Activated naive CD8-positive, alpha-beta T cell treated with anti-CD3 and anti-CD28 coated beads for 36 hours (primary cell): ENCODE results near the gene ZNF407. TPM values are rescaled to one million over a fixed set of nuclear protein-coding genes. Genes with fewer than 3 reads are reported as not detected.

Experiments used
- DNase-seq: peaks from one replicate; pipeline ENCODE4 v3.0.0; 2021
- H3K27ac Mint-ChIP-seq: one replicate; pipeline ENCODE4 v1.8.0; 2022; ENCODE audit warnings: mild to moderate bottlenecking, moderate library complexity, mixed read lengths
- H3K27me3 Mint-ChIP-seq: one replicate; pipeline ENCODE4 v1.8.0; 2022; ENCODE audit warnings: mild to moderate bottlenecking, mixed read lengths
- H3K36me3 Mint-ChIP-seq: one replicate; pipeline ENCODE4 v1.8.0; 2021; ENCODE audit warnings: mild to moderate bottlenecking, mixed read lengths
- H3K4me1 Mint-ChIP-seq: one replicate; pipeline ENCODE4 v1.8.0; 2021; ENCODE audit warnings: mixed read lengths
- H3K4me3 Mint-ChIP-seq: one replicate; pipeline ENCODE4 v1.8.0; 2022; ENCODE audit warnings: mild to moderate bottlenecking, moderate library complexity, mixed read lengths
- H3K9me3 Mint-ChIP-seq: one replicate; pipeline ENCODE4 v1.8.0; 2022; ENCODE audit warnings: mixed read lengths
- total RNA-seq, 2 experiments: library from RNA; stranded (reverse); gene quantifications; one replicate each; pipeline ENCODE4 v1.2.3, GENCODE V29; 2021

The ZNF407 gene
- total RNA-seq, 2 experiments from 2014 or later, result 9.6 to 10.3 TPM

DNA sequence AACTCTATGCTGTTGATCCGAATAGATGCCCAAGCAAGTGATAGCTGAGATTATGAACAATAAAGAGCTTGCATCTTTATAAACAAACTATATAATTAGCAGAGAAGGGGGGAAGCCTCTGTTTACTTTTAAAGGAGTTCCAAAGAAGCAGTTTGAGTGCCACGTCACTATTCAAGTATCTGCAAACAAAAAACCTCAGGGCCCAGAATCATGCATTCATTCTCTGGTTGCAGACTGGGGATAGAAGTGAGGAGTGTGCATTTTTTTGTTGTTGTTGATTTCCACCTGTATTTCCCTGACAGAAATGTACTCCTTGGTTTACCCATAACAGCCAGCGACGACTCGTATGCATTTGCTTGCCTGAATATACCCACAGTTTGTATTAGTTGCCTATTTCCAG is 347.0 kb downstream of the ZNF407 start:
- Mint-ChIP-seq H3K36me3 (no peaks in the 10 kb centered on the region), H3K4me3 (no peak overlapping the region), H3K27ac (no peak overlapping the region), H3K4me1 (peaks cover 14% of the 10 kb centered on the region), H3K27me3 (no peaks in the 10 kb centered on the region), H3K9me3 (no peaks in the 10 kb centered on the region)
- DNase-seq, result no peak

DNA sequence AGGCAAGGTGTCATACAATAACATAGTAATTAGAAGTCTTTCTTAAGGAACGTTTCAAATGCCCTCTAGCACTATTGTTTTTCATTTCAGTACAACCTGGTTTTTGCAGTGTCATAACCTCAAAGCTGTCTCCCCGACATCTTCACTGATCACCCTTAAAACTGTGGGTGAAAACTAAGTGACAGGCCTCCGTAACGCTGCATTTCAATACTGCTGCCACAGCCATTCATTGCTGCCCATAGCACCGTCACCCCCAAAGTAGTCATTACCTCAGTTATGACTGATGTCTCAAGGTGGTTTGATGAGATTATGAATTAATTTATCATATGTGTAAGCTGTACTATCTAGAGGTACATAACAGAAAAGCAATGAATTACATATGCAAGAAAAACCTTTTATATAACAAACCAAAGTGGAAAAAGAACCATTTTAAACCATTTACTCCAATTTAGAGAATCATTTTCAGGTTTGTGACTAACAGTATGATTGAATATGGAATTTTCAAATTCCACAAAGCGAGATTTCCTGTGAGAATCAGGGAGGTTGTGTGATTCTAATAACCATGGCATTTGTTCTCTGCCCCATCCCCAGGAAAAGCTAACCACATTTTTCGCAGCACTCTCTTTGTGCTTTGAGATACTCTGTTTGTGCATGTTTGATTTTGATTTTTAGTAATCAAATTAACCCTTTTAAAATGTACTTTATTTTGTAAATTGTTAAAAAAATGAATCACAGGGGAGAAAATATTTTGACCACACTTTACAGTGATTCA is 348.3 kb downstream of the ZNF407 start:
- Mint-ChIP-seq H3K9me3 (no peaks in the 10 kb centered on the region), H3K4me1 (peaks cover 19% of the 10 kb centered on the region), H3K27me3 (no peaks in the 10 kb centered on the region), H3K36me3 (no peaks in the 10 kb centered on the region), H3K27ac (no peak overlapping the region), H3K4me3 (no peak overlapping the region)
- DNase-seq, result no peak

DNA sequence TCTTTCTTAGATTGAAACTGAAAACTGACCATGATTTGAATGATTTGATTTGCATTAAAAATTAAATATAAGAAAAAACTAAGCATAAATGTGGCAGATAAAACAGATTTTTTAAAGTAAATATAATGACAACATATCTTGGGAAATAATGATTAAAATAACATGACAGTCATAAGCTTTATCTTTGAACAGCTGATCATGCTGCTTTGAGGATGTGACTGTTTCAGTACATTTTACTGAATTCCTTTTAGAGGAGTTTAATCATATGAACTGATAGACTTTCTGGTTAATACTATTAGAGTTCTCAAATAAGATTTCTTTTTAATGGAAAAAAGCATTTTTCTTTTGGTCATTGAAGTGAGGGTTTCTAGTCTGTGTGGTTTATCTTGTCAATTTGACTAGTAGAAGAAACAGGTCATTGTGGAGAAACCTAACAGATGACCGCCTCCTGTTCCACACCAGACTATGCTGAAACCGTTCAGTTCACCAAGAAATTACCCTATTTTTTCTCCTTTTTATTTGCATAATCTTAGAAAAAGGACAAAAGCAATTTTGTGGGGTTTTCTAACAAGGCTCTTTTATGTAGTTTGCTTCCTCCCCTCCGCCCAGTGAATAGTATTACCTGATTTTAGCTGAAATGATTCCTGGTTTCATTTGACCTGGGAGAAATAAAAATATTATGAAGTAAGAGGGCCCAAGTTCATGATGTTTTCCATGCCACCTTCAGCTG is 349.1 kb downstream of the ZNF407 start:
- Mint-ChIP-seq H3K4me1 (peaks cover 23% of the 10 kb centered on the region), H3K27me3 (no peaks in the 10 kb centered on the region)

DNA sequence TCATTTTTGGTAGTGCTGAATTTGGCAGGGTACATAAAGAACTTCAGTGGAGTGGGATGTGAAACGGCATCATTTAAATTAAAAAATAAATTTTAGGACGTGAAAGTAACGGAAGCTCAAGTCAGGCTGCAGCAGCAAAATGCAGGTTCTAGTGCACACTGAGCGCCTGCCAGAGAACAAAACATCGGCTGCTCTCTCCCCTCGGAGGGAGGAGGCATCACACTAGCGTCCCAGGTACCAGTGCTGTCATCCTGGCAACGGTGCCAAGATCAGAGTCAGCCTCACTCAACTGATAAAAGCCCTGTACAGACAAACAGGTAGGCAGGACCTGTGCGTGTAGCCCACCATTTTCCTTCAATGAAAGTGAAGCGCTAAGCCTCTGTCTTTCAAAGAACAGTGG is 349.7 kb downstream of the ZNF407 start:
- no peak overlapping the region for H3K4me3 Mint-ChIP-seq

More for the DNA sequence above, 349.1 kb downstream of the ZNF407 start:
- no peak for DNase-seq
- no peak overlapping the region for H3K4me3 Mint-ChIP-seq
- no peaks in the 10 kb centered on the region for H3K9me3 Mint-ChIP-seq
- no peak overlapping the region for H3K27ac Mint-ChIP-seq
- no peaks in the 10 kb centered on the region for H3K36me3 Mint-ChIP-seq

DNA sequence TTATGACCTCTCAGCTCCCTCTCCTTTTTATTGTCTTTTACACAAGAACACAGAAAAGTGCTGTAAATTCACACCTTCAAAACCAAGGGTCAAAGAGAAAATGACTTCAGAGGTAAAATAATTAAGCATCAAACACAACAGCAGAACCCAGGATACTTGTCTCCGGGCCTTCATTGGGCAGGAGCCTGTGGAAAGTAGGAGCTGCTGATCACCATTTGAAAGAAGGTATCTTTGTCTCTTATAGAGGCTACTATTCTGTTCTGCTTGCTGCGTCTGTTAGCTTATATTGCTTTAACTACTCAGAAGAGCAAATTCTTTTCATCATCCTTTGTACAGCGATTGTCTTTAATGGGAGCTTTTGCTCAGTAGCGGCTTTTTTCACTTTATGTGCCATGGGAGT is 350.2 kb downstream of the ZNF407 start:
- peaks cover 16% of the 10 kb centered on the region for H3K4me1 Mint-ChIP-seq
- no peak for DNase-seq
- no peaks in the 10 kb centered on the region for H3K9me3 Mint-ChIP-seq
- H3K4me3 Mint-ChIP-seq, result no peak overlapping the region
- no peaks in the 10 kb centered on the region for H3K27me3 Mint-ChIP-seq
- no peak overlapping the region for H3K27ac Mint-ChIP-seq
- peaks cover 2% of the 10 kb centered on the region for H3K36me3 Mint-ChIP-seq

More for the DNA sequence above, 349.7 kb downstream of the ZNF407 start:
- Mint-ChIP-seq H3K4me1 (peaks cover 17% of the 10 kb centered on the region), H3K9me3 (no peaks in the 10 kb centered on the region), H3K36me3 (no peaks in the 10 kb centered on the region), H3K27ac (no peak overlapping the region), H3K27me3 (no peaks in the 10 kb centered on the region)
- no peak for DNase-seq

DNA sequence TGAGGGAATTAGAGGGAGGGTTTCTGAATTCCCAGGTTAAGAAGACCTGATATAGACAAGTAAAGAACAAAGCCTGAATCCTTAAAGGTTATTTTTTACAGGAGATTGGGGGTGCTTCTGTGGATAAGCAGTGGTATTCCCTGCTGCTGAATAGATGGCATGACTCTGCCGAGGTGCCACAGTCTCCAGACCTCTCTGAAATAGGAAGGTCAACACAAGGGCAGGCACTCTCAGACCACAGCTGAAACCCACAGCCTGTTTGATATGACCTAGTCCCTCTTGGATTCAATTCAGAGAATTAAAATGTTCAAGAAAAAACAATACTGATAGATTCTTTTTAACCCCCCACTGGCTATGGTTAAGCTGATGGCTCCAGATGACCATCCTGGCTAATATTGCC is 351.9 kb downstream of the ZNF407 start:
- H3K27ac Mint-ChIP-seq, result no peak overlapping the region
- H3K4me1 Mint-ChIP-seq, result peaks cover 13% of the 10 kb centered on the region
- no peak for DNase-seq
- no peak overlapping the region for H3K4me3 Mint-ChIP-seq
- no peaks in the 10 kb centered on the region for H3K27me3 Mint-ChIP-seq
- H3K9me3 Mint-ChIP-seq, result no peaks in the 10 kb centered on the region
- H3K36me3 Mint-ChIP-seq, result peaks cover 2% of the 10 kb centered on the region

DNA sequence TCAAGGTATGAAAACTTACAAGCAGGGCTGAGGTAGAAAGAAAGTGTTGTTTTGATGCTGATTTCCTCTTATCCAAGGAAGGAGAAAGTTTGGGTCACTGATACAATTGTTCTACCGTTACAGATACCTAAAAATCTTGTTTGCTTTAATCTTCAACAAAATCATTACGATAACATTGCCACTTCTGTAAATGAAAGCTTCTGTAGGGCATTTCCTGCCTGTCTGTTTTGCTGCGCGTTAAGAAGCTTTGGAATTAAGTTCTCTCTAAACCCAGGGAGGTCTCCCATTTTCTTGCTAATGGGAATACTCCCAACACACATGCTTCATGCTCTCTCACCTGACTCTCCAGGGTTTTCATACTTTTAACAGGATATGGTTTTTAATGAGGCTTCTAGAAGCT is 352.8 kb downstream of the ZNF407 start:
- H3K36me3 Mint-ChIP-seq, result peaks cover 2% of the 10 kb centered on the region
- no peak overlapping the region for H3K27ac Mint-ChIP-seq

DNA sequence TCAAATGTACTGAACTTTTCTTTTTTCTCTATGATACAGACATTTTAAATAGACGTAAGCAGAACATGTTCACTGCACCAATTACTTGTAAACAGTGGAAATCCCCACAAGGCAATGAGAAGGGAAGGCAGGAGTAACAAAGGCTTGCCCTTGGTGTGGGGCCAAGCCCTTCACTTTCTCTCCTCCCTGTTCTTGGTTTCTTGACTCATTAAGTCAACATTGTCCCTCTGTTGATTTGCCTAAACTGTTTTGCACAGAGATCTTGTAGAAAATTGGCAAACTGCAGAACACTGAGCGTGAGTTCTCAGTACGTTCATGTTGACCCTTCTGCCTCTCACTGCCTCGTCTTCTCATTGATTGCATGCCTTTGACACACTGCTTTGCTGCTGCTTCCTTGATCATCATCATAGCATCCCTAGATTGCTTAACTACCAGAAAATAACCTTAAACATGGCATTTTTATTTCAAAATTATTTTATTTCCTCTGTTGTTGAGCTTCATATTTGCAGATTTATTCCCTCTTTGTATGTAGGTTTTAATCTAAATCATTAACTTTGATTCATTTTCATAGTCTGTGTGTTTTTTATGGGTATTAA is 353.6 kb downstream of the ZNF407 start:
- H3K27ac Mint-ChIP-seq, result no peak overlapping the region
- DNase-seq, result no peak
- peaks cover 2% of the 10 kb centered on the region for H3K36me3 Mint-ChIP-seq
- no peaks in the 10 kb centered on the region for H3K9me3 Mint-ChIP-seq
- H3K4me1 Mint-ChIP-seq, result peaks cover 13% of the 10 kb centered on the region
- H3K27me3 Mint-ChIP-seq, result no peaks in the 10 kb centered on the region
- H3K4me3 Mint-ChIP-seq, result no peak overlapping the region

More for the DNA sequence above, 352.8 kb downstream of the ZNF407 start:
- H3K4me1 Mint-ChIP-seq, result peaks cover 13% of the 10 kb centered on the region
- H3K27me3 Mint-ChIP-seq, result no peaks in the 10 kb centered on the region
- H3K9me3 Mint-ChIP-seq, result no peaks in the 10 kb centered on the region
- H3K4me3 Mint-ChIP-seq, result no peak overlapping the region
- DNase-seq, result no peak

DNA sequence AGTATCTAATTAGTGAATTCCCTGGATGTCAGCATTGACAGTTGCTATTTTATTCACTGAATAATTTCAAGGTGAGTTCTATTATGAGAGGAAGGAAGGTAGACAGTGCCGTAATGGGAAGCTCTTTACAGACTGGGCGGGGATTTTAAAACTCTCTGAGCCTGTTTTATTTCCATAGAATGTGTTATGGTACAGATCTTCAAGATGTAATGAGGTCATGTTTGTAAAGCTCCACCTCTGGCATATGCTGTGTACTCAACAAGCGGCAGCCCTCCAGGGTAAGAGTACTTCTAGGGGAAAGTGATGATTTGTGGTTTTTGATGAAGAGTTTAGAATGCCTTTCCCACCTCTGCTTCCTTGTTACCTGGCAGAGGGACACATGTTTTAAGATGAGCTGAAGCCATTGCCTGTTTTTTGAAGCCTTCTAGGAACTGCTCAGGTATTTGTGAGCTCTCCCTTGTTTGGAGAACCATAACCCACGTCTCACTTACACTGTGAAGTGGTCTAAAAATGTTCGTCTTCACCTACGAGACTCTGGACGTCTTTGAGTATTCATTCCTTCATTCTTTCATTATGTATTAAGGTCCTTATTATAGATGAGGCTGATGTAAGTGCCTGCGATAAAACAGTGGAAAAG is 360.0 kb downstream of the ZNF407 start:
- no peaks in the 10 kb centered on the region for H3K9me3 Mint-ChIP-seq
- peaks cover 7% of the 10 kb centered on the region for H3K36me3 Mint-ChIP-seq
- no peak overlapping the region for H3K27ac Mint-ChIP-seq
- DNase-seq, result no peak
- no peaks in the 10 kb centered on the region for H3K4me1 Mint-ChIP-seq
- H3K4me3 Mint-ChIP-seq, result no peak overlapping the region
- no peaks in the 10 kb centered on the region for H3K27me3 Mint-ChIP-seq

DNA sequence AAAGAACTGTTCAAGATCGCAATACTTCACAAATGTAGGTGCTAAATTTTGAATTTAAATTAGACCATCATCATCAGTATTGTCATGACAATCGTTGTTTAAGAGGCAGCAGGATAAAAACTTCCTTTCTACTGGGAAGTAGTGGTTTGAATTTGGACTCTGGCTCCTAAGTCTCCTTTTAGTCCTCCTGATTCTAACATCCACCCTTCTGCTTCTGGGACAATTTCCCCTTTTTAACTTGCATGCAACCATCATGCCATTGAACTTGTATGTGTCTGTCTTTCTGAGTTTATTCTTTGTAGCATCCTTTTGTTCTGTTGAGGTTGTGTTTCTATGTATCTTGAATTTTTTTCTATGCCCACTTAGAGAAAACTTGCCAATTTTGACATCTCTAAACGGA is 361.5 kb downstream of the ZNF407 start:
- no peaks in the 10 kb centered on the region for H3K27me3 Mint-ChIP-seq
- no peak overlapping the region for H3K4me3 Mint-ChIP-seq
- no peaks in the 10 kb centered on the region for H3K9me3 Mint-ChIP-seq
- H3K27ac Mint-ChIP-seq, result no peak overlapping the region
- H3K4me1 Mint-ChIP-seq, result no peaks in the 10 kb centered on the region
- H3K36me3 Mint-ChIP-seq, result peaks cover 7% of the 10 kb centered on the region
- no peak for DNase-seq

DNA sequence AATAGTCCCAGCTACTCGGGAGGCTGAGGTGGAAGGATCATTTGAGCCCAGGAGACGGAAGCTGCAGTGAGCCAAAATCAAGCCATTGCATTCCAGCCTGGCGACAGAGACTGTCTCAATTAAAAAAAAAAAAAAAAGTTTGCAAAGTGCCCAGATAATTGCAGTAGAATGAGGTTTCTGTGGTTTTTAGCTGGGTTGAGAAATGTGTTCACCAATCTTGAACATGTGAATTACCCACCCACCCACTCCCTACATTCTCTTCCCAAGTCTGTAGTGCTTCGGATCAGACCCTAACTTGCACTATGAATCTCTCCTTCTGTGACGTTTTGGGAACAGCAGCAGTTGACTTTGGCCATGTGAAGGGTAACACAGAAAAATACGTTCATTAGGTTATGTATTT is 363.9 kb downstream of the ZNF407 start:
- no peaks in the 10 kb centered on the region for H3K4me1 Mint-ChIP-seq
- H3K36me3 Mint-ChIP-seq, result peaks cover 18% of the 10 kb centered on the region
- no peak overlapping the region for H3K27ac Mint-ChIP-seq
- H3K4me3 Mint-ChIP-seq, result no peak overlapping the region
- no peak for DNase-seq
- peaks cover 7% of the 10 kb centered on the region for H3K9me3 Mint-ChIP-seq
- H3K27me3 Mint-ChIP-seq, result no peaks in the 10 kb centered on the region

DNA sequence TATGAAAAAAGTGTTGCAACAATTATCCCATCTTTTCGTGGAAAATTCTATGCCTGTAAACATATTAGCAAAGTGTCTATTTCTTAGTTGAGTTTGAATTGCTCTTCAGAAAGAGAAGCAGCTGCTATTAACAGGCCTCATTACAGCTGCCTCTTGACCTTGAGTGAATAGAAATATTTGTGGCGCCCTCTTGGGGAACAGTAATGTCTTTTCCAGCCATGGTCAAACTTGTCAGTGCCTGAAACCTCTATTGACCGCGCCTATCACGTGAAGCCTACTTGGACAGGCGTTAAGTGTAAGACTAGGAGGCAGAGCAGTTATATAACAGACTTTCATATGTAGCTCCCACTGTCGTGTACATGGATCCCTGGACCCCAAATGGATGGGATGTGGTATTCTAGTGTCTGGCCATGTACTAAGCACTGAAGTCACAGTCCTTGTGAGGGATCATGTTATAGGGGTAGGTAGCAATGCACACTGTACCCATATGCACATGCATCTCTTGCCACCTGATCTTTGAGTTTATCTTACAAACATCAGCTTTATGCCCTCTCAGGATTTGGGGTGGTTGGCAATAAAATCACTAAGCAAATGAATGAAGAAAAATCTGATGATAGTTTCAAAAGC is 366.3 kb downstream of the ZNF407 start:
- Mint-ChIP-seq H3K36me3 (peaks cover 18% of the 10 kb centered on the region), H3K4me1 (peaks cover 1% of the 10 kb centered on the region), H3K27ac (no peak overlapping the region), H3K27me3 (no peaks in the 10 kb centered on the region), H3K9me3 (peaks cover 8% of the 10 kb centered on the region), H3K4me3 (no peak overlapping the region)
- no peak for DNase-seq

DNA sequence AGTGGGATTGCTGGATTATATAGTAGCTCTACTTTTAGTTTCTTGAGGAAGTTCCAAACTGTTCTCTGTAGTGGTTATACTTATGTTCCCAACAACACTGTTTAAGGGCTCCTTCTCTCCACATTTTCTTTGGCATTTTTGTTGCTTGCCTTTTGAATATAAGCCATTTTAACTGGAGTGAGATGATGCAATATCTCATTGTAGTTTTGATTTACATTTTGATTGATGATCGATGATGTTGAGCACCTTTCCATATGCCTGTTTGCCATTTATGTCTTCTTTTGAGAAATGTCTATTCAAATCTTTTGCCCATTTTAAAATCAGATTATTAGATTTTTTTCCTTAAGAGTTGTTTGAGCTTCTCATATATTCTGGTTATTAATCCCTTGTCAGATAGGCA is 368.0 kb downstream of the ZNF407 start:
- Mint-ChIP-seq H3K36me3 (peaks cover 16% of the 10 kb centered on the region), H3K9me3 (peaks cover 8% of the 10 kb centered on the region), H3K4me3 (no peak overlapping the region), H3K27ac (no peak overlapping the region), H3K4me1 (peaks cover 1% of the 10 kb centered on the region), H3K27me3 (no peaks in the 10 kb centered on the region)
- no peak for DNase-seq

DNA sequence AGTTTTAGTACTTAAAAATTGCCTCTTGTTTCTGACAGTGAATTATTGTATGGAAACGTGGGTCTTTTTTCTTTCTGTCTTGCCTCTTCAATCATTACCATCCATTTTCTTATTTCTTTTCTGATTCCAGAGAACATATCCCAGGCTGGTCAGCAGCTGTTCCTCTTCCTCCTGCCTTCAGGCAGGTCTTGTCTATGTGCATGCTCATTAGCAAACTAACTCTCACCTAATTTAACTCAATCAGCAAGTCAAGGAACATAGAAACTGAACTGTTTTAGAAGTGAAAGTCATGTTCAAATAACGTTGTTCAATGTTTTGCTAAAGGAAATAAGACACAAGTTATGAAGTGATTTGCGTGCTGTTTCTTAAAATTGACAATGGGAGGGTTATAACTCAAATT is 369.8 kb downstream of the ZNF407 start:
- H3K27me3 Mint-ChIP-seq, result no peaks in the 10 kb centered on the region
- H3K9me3 Mint-ChIP-seq, result peaks cover 8% of the 10 kb centered on the region
- H3K4me3 Mint-ChIP-seq, result no peak overlapping the region
- H3K36me3 Mint-ChIP-seq, result peaks cover 14% of the 10 kb centered on the region
- H3K4me1 Mint-ChIP-seq, result peaks cover 1% of the 10 kb centered on the region
- no peak overlapping the region for H3K27ac Mint-ChIP-seq
- no peak for DNase-seq

DNA sequence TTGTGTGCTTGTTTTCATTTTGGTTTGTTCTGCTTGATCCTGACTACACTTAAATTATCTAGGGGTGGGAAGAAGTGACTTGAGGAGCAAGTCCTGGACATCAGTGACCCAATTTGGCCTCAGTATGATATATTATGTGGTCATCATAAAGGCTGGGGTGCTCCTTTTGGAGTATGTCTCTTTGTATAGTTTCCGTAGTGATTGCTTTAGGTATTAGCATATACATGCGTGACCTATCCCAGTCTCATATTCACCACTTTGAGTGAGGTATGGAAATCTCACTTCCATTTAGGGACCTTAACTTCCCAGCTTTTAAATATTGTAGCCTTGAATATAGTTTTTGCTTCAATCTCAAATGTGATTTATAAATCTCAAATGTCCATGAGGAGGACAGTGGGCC is 370.3 kb downstream of the ZNF407 start:
- H3K36me3 Mint-ChIP-seq, result peaks cover 14% of the 10 kb centered on the region
- DNase-seq, result no peak
- H3K4me3 Mint-ChIP-seq, result no peak overlapping the region
- peaks cover 1% of the 10 kb centered on the region for H3K4me1 Mint-ChIP-seq
- no peaks in the 10 kb centered on the region for H3K27me3 Mint-ChIP-seq
- no peak overlapping the region for H3K27ac Mint-ChIP-seq
- peaks cover 8% of the 10 kb centered on the region for H3K9me3 Mint-ChIP-seq
